Epithelial cell of esophagus (primary cell): Measurements from ENCODE around the gene TFB1M.
"Not testable (repeated sequence)": the region's sequence is repeated elsewhere in the genome, so short reads cannot be mapped to it uniquely, and the experiment has no call there.

Experiments used
- DNase-seq: peaks from one replicate; pipeline ENCODE4 v3.0.0; 2010; ENCODE audit warnings: low read depth
- H3K4me3 ChIP-seq: 2 replicates; pipeline ENCODE4 v1.5.1; 2011; ENCODE audit warnings: mild to moderate bottlenecking, low read length, control low read depth
- TF ChIP-seq, protein P1 (sequence below): IDR thresholded peaks from 2 replicates; pipeline ENCODE4 v1.5.1; 2011; ENCODE audit warnings: low read depth, mild to moderate bottlenecking, low read length, control low read depth, inconsistent platforms; ENCODE audit not compliant: insufficient read depth; ENCODE audit errors: missing control alignments

TFB1M gene

DNA sequence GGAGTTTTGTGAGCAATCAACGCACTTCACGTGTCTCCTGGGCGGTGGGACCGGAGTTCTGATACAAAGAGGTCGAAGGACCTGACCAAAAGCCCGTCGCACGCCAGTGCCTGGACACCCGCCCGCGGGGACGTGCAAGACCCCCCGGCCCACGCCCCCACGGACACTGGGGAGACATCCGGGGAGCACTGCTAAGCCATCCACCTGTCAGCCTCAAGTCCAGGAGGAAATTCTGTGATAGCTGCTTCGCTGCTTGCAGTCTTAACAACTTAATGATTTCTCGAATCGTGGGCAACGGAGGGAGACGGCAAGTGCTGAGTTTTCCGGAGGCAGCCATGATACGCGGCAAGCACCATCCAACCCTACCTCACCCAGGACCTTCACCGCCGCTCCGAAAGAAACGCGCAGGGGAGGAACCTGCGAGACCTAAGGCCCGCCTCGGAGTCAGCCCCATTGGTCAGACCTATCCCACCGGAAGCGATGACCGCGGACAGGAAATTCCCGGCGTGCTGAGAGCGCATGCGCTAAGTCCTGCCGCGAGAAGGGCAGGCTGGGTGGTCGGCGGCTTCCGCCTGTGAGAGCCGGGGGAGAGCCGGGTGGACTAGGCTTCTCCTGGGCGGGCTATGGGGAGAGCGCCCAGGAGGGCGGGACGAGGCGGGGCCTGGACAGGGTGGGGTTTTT is at the start of gene TFB1M:
TSS of gene TFB1M (minus strand) at position 393 of the 681 bp plus-strand sequence. CDS start at position 337, 56 bp downstream.
- TF ChIP-seq, protein P1, sequence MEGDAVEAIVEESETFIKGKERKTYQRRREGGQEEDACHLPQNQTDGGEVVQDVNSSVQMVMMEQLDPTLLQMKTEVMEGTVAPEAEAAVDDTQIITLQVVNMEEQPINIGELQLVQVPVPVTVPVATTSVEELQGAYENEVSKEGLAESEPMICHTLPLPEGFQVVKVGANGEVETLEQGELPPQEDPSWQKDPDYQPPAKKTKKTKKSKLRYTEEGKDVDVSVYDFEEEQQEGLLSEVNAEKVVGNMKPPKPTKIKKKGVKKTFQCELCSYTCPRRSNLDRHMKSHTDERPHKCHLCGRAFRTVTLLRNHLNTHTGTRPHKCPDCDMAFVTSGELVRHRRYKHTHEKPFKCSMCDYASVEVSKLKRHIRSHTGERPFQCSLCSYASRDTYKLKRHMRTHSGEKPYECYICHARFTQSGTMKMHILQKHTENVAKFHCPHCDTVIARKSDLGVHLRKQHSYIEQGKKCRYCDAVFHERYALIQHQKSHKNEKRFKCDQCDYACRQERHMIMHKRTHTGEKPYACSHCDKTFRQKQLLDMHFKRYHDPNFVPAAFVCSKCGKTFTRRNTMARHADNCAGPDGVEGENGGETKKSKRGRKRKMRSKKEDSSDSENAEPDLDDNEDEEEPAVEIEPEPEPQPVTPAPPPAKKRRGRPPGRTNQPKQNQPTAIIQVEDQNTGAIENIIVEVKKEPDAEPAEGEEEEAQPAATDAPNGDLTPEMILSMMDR = no peak
- peak within 1 kb of the TSS; percentile 98 for H3K4me3 ChIP-seq
- DNase-seq = peak; percentile 99

DNA sequence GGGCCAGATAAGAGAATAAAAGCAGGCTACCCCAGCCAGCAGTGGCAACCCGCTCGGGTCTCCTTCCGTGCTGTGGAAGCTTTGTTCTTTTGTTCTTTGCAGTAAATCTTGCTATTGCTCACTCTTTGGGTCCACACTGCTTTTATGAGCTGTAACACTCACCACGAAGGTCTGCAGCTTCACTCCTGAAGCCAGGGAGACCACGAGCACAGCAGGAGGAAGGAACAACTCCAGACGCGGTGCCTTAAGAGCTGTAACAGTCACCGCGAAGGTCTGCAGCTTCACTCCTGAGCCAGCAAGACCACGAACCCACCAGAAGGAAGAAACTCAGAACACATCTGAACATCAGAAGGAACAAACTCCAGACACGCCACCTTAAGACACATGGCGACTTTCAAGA is 49.7 kb upstream of the TFB1M start:
- not testable (repeated sequence) for H3K4me3 ChIP-seq, DNase-seq

DNA sequence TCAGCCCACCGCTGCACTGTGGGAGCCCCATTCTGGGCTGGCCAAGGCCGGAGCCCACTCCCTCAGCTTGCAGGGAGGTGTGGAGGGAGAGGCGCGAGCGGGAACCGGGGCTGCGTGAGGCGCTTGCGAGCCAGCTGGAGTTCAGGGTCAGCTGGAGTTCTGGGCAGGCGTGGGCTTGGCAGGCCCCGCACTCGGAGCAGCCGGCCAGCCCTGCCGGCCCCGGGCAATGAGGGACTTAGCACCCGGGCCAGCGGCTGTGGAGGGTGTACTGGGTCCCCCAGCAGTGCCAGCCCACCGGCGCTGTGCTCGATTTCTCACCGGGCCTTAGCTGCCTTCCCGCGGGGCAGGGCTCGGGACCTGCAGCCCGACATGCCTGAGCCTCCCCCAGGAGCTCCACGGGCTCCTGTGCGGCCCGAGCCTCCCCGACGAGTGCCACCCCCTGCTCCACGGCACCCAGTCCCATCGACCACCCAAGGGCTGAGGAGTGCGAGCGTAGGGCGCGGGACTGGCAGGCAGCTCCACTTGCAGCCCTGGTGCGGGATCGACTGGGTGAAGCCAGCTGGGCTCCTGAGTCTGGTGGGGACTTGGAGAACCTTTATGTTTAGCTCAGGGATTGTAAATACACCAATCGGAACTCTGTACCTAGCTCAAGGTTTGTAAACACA is 48.8 kb upstream of the TFB1M start:
- DNase-seq, H3K4me3 ChIP-seq: not testable (repeated sequence)

DNA sequence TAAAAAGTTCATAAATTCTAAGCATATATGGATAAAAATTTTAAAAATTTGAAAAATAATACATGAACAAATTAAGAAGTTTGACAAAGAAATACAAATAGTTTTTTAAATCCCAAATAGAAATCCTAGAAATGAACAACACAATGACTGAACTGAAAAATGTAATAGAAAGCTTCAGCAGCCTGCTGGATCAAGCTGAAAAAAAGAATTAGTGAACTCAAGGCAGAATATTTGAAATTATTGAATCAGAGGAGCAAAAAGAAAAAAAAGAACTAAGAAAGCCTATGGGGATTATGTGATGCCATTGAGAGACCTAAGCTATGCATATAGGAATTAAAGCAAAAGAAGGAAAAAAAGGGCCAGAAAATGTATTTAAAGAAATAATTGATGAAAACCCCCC is 39.9 kb upstream of the TFB1M start:
- TF ChIP-seq, protein P1 = no peak
- no peak for DNase-seq
- H3K4me3 ChIP-seq = no peak overlapping the region

DNA sequence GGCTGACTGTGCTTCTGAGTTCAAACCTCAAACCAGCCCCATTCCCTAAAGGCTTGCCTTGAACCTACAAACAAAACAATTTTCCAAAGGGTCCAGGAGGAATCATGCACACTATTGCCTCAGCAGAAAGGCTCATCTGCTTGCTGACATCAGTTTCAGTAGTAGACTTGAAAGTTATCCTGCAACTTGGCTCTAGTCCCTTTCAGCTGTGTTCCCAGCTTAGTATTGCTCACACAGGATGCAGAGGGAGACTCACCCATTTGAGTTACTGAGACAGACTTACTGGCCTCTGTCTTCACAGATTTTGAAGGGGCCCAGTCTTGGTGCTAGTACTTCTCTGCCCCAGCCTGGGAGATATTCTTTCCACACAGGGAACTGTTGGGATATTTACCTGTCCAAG is 38.5 kb upstream of the TFB1M start:
- DNase-seq = no peak
- TF ChIP-seq, protein P1 = no peak
- no peak overlapping the region for H3K4me3 ChIP-seq

DNA sequence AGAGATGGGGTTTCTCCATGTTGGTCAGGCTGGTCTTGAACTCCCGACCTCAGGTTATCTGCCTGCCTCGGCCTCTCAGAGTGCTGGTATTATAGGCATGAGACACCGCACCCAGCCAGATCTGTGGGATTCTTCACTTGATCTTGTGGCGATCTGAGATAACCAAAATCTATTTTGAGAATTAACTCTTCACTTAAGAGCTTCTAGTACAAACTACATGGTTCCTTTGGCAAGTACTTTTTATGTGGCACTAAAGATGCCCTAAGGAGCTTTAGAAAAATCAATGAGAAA is 37.8 kb upstream of the TFB1M start:
- TF ChIP-seq, protein P1 = no peak

DNA sequence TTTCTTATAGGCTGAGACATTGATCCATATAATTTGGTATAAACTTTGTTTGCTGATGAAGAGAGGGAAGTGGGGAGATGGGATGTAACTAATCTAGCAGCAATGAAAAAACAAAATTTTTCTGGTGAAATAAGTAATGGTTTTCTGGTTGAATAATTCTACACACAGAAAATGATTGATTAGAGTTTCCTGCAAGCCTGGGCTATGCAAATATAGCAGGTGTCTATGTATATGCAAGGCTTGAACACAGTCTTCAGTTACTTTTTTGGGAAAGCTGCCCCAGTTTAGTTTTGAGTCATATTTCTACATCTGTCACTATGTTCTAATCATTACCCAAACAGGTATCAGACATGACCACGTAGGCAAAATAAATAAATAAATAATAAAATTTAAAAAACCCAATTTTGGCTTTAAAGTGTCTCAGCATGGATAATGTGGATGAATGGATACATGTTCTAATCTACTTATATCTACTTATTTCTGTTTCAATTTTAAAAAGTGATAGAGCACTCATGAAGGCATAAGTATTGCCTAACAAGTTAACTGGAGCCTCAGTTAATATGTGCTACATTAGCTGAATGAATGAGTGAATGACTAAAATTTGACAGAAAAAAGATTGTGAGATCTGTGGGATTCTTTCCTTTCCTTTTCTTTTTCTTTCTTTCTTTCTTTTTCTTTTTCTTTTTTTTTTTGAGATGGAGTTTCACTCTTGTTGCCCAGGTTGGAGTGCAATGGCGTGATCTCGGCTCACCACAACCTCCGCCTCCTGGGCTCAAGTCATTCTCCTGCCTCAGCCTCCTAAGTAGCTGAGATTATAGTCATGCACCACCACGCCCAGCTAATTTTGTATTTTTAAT is 37.2 kb upstream of the TFB1M start:
- DNase-seq = no peak
- H3K4me3 ChIP-seq = no peak overlapping the region
- TF ChIP-seq, protein P1 = no peak

More for the DNA sequence above, 37.8 kb upstream of the TFB1M start:
- H3K4me3 ChIP-seq = no peak overlapping the region
- no peak for DNase-seq

DNA sequence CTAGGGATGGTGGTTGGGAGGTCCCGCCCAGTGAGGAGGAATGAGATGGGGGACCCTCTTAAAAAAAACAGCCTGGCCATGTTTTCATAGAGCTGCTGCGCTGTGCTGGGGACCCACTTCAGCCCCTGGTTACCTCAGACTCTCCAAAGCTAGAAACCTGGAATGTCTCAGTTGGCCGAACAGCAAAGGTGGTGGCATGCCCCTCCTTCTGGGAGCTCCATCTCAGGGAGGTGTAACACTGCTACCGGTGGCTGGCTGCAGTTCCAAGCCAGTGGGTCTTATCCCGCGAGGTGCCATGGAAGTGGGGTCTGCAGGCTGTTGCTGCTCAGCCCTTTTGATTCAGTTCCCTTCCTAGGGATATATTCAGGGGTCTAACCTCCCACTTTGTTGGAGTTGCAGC is 35.7 kb upstream of the TFB1M start:
- no peak for DNase-seq
- TF ChIP-seq, protein P1 = no peak
- H3K4me3 ChIP-seq = no peak overlapping the region
